Natural killer cell (primary cell): ENCODE results near the gene TRIM65. TPM values are rescaled to one million over a fixed set of nuclear protein-coding genes. Genes with fewer than 3 reads are reported as not detected.

Source experiments
- ATAC-seq, 3 donors: fragments of 150-1000 bp in 2 of 3; fragments of 200-7000 bp in 1 of 3; cut with Tn5 transposase; 1 replicate in 1 of 3; 2 replicates in 2 of 3; pipeline ENCODE4 v1.10.0; 2021; ENCODE audit warnings: mild to moderate bottlenecking in 2 of 3, moderate library complexity in 2 of 3
- DNase-seq, 2 donors: peaks; one replicate each; pipeline versions ENCODE4 v3.0.0 to v3.0.0-alpha.2; 2013 to 2021; ENCODE audit warnings: mixed read lengths in 1 of 2
- H3K27ac ChIP-seq: one replicate; pipeline ENCODE4 v1.5.1; 2013; ENCODE audit warnings: mild to moderate bottlenecking, low read length
- H3K27me3 ChIP-seq: one replicate; pipeline ENCODE4 v1.6.1; 2013; ENCODE audit warnings: low read length; ENCODE audit not compliant: control insufficient read depth, insufficient read depth
- H3K36me3 ChIP-seq: one replicate; pipeline ENCODE4 v1.6.1; 2013; ENCODE audit warnings: low read length; ENCODE audit not compliant: control insufficient read depth, insufficient read depth
- H3K4me1 ChIP-seq: one replicate; pipeline ENCODE4 v1.6.1; 2013; ENCODE audit warnings: low read length; ENCODE audit not compliant: control insufficient read depth, insufficient read depth
- H3K4me3 ChIP-seq: one replicate; pipeline ENCODE4 v1.5.1; 2013; ENCODE audit warnings: low read length
- H3K9me3 ChIP-seq: one replicate; pipeline ENCODE4 v1.6.1; 2013; ENCODE audit warnings: low read length; ENCODE audit not compliant: control insufficient read depth, insufficient read depth
- H3K27ac Mint-ChIP-seq, 2 donors: one replicate each; pipeline ENCODE4 v1.8.0; 2022; ENCODE audit warnings: mild to moderate bottlenecking in 2 of 2, mixed read lengths in 2 of 2, moderate library complexity in 1 of 2
- H3K27me3 Mint-ChIP-seq, 2 donors: one replicate each; pipeline ENCODE4 v1.8.0; 2022; ENCODE audit warnings: low read depth in 2 of 2, mixed read lengths in 2 of 2
- H3K36me3 Mint-ChIP-seq: one replicate; pipeline ENCODE4 v1.8.0; 2022; ENCODE audit warnings: mixed read lengths
- H3K4me1 Mint-ChIP-seq, 2 donors: one replicate each; pipeline ENCODE4 v1.8.0; 2022; ENCODE audit warnings: mixed read lengths in 2 of 2
- H3K4me3 Mint-ChIP-seq: one replicate; pipeline ENCODE4 v1.8.0; 2022; ENCODE audit warnings: mild to moderate bottlenecking, moderate library complexity, mixed read lengths
- H3K9me3 Mint-ChIP-seq, 2 donors: one replicate each; pipeline ENCODE4 v1.8.0; 2022; ENCODE audit warnings: mixed read lengths in 2 of 2
- CTCF ChIP-seq: fragments of 200-600 bp; IDR thresholded peaks from one replicate; pipeline ENCODE4 v1.8.0; 2022; ENCODE audit warnings: antibody characterized with exemption
- WGBS: methylation state at CpG from one replicate; pipeline ENCODE4 v1.1.7; 2013; ENCODE audit warnings: missing lambda C conversion rate; ENCODE audit not compliant: insufficient coverage; 5-methylcytosine and 5-hydroxymethylcytosine counted together
- intact Hi-C: fragments of 100-400 bp; cut with micrococcal nuclease; formaldehyde crosslinking; loops from one replicate; pipeline ENCODE4 v1.14.2; 2022
- total RNA-seq, 4 donors: library from RNA; stranded (reverse); fragments of 120-200 nt in 1 of 4; gene quantifications; one replicate each; pipeline versions ENCODE4 v1.2.3 to v1.2.4, GENCODE V29; 2013 to 2022

The TRIM65 gene
- total RNA-seq, 3 donors from 2014 or later (not counting 1 experiment from before 2014, with no cell fraction given): 19.2 to 26.9 (median 22.5) TPM

DNA sequence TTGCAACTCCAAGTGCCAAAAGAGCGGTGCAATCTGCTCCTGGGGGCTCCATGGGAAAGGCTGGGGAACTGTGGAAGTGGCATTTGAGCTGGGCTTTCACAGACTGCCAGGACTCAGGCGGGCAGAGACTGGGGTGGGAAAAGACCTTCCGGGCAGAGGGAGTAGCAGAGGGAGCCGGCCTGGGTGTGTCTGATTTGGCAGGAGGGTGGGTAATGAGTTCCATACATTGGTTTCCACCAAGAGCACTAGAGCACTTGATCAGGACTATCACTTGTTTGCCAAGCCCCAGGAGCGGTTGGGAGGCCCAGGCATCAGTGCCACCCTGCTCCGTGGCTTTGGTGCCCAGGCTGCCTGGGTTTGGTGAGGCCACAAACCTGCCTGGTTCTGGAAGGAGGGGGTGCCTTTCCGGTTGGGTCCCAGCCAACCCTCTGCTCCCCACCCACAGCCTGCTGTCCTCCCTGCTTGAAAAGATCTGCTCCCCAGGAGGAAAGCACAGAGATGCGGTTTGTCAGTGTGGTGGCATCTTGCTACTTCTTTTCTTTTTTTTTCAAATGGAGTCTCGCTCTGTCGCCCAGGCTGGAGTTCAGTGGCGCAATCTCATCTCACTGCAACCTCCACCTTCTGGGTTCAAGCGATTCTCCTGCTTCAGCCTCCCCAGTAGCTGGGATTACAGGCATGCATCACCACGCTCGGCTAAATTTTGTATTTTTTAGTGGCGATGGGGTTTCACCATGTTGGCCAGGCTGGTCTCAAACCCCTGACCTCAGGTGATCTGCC lies 14.9 kb downstream of the TRIM65 start:
- no peak for TF ChIP-seq CTCF
- H3K4me3 ChIP-seq: no peak overlapping the region
- H3K36me3 Mint-ChIP-seq: no peaks in the 10 kb centered on the region
- no peaks in the 10 kb centered on the region for H3K36me3 ChIP-seq
- intact Hi-C loops: loop anchor here (10.0 kb wide), 1 partner anchor 63 kb away; the partner anchor contains the start of gene FBF1
- no peaks in the 10 kb centered on the region for H3K9me3 ChIP-seq
- peaks cover 13% of the 10 kb centered on the region for H3K4me1 ChIP-seq
- H3K4me3 Mint-ChIP-seq: no peak overlapping the region
- H3K27me3 Mint-ChIP-seq: peaks cover 0 to 13% of the 10 kb centered on the region in 2 donors
- peaks cover 7 to 11% of the 10 kb centered on the region in 2 donors for H3K4me1 Mint-ChIP-seq
- 87% methylated on average over 15 of the region's 15 CpGs for WGBS
- DNase-seq: peak in 1 of 2 donors; percentile 47
- no peaks in the 10 kb centered on the region for H3K9me3 Mint-ChIP-seq
- no peak overlapping the region for H3K27ac Mint-ChIP-seq
- ATAC-seq: no peak
- H3K27ac ChIP-seq: no peak overlapping the region
- peaks cover 11% of the 10 kb centered on the region for H3K27me3 ChIP-seq

- Mint-ChIP-seq H3K36me3 (no peaks in the 10 kb centered on the region), H3K27ac (no peak overlapping the region), H3K27me3 (peaks cover 0 to 18% of the 10 kb centered on the region in 2 donors), H3K9me3 (no peaks in the 10 kb centered on the region), H3K4me3 (peak overlapping the region; percentile 56), H3K4me1 (peaks cover 18 to 22% of the 10 kb centered on the region in 2 donors)
- Histone ChIP-seq H3K9me3 (no peaks in the 10 kb centered on the region), H3K4me1 (peaks cover 29% of the 10 kb centered on the region), H3K27ac (no peak overlapping the region), H3K27me3 (peaks cover 17% of the 10 kb centered on the region), H3K36me3 (no peaks in the 10 kb centered on the region), H3K4me3 (no peak overlapping the region)
- WGBS: 89% methylated on average over 7 of the region's 7 CpGs
- no peak for TF ChIP-seq CTCF
- no peak for ATAC-seq
- DNase-seq: no peak
- intact Hi-C loops: loop anchor here (10.0 kb wide), 1 partner anchor 65 kb away; the partner anchor contains the start of gene FBF1
These were observed 16.5 kb downstream of the TRIM65 start for GRCh38 chr17:75880266-75880665.

GRCh38 chr17:75878174-75878998 lies 18.4 kb downstream of the TRIM65 start, which contains the start of gene TRIM47:
TSS of gene TRIM47 (minus strand) at chr17:75878581. CDS start at chr17:75878548, 33 bp downstream.
- Mint-ChIP-seq H3K36me3 (no peaks in the 10 kb centered on the region), H3K9me3 (no peaks in the 10 kb centered on the region), H3K27ac (peak within 1 kb of the TSS in 1 of 2 donors; percentile 83), H3K4me3 (peak within 1 kb of the TSS; percentile 87), H3K4me1 (peaks cover 18 to 22% of the 10 kb centered on the region in 2 donors), H3K27me3 (peaks cover 0 to 18% of the 10 kb centered on the region in 2 donors)
- H3K9me3 ChIP-seq: no peaks in the 10 kb centered on the region
- DNase-seq (peak in 1 of 2 donors; percentile 38), ATAC-seq (peak; percentile 32 to 52 (median 34))
- H3K4me3 ChIP-seq: peak within 1 kb of the TSS; percentile 46
- intact Hi-C loops: no loop called here
- H3K4me1 ChIP-seq: peaks cover 31% of the 10 kb centered on the region
- H3K36me3 ChIP-seq: no peaks in the 10 kb centered on the region
- H3K27me3 ChIP-seq: peaks cover 17% of the 10 kb centered on the region
- peak within 1 kb of the TSS; percentile 58 for H3K27ac ChIP-seq
- TF ChIP-seq CTCF: no peak
- 1% methylated on average over 87 of the region's 87 CpGs for WGBS
